ENCODE measurements around the gene BSND.
A peak's percentile ranks its signal among the peaks of the same experiment; 100 is the strongest.

Gene BSND

GRCh38 chr1:54994355-54994990 is 4.3 kb upstream of the BSND start:
- DNase-seq, result no peak

- DNase-seq, result no peak
Observed at GRCh38 chr1:54995013-54995760, 3.5 kb upstream of the BSND start.

DNA sequence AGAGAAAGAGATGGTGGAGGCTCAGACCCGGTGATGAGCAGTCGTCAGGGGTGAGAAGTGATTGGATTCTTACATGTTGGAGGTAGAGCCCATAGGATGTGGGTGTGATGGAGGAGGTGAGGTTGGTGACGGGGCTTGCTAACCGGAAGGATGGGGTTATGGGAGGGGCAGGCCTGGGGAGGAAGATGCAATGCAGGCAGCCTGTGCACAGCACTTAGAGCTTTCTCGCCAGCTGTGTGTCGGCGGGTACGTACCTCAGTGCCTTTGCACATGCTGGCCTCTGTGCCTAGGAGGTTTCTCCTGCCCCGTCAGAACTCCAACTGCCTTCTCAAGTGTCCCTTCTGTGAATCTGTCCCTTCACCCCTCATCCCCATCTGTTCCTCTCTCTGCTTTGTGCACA is 2.9 kb upstream of the BSND start:
- DNase-seq, result no peak

- DNase-seq, result peak; percentile 96
Observed at GRCh38 chr1:54996359-54996868, 2.3 kb upstream of the BSND start.

GRCh38 chr1:54996869-54997710 is 1.6 kb upstream of the BSND start:
- no peak for DNase-seq

GRCh38 chr1:54997711-54997986 is 1.1 kb upstream of the BSND start:
- DNase-seq, result peak; percentile 59

GRCh38 chr1:54998100-54998499 is 633 bp upstream of the BSND start:
- DNase-seq, result no peak

DNA sequence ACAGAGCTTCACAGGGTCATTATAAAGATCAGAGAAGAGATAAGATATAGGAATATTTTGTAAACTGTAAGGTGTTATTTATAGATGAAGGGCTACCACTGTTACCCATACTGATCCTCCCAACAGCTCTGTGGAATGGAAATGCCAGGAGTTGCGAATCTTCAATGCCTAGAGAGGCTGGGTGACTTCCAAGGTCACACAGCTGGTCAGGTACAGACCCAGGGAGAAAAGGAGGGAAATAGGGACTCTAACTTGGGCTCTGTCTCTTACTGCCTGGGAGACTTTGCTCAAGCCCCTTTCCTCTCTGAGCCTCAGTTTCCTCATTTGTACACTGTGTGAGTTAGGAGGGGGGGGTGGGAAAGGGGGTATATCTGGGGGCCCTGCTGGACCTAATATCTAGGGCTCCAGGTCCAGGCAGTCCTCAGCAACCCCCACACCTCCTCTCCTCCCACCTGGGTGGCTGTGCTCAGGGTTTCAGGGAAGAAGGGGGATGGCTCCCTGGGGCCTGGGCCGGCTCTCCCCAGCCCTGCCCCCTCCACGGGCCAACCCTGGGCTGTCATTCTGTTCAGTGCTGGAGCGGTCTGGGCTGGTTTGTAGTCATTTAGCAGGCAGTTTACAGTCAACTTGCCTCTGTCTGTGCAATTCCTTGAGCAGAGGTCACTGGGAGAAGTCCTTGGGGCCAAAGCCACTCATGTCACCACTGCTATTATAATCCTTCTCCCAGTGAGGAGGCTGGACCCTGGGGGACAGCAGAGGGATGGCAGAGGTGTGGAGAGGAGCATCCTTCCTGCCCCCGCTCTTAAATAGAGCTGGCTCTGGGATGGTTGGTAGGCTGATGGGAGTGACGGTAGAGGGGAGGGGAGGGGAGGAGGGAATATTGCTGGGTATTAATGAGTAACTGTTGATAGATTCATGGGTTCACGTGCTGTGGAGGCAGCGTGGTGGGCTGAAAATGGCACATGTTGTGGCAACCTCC is 1.7 kb downstream of the BSND start:
- DNase-seq, result no peak

- DNase-seq, result no peak
Observed at GRCh38 chr1:55001311-55001710, 2.6 kb downstream of the BSND start.

DNA sequence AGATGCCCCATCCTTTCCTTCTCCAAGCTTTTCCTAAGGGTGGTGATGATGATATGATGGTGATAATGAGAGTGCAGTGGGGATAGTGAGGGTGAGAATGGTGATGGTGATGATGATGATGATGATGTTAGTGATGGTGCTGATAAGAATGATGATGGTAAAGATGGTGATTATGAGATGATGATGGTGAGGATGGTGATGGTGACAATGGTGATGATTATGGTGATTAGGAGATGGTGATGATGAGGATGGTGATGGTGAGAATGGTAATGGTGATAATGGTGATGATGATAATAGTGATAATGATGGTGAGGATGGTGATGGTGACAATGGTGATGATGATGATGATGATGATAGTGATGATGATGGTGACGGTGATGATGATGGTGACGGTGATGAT is 4.0 kb downstream of the BSND start:
- DNase-seq, result no peak

DNA sequence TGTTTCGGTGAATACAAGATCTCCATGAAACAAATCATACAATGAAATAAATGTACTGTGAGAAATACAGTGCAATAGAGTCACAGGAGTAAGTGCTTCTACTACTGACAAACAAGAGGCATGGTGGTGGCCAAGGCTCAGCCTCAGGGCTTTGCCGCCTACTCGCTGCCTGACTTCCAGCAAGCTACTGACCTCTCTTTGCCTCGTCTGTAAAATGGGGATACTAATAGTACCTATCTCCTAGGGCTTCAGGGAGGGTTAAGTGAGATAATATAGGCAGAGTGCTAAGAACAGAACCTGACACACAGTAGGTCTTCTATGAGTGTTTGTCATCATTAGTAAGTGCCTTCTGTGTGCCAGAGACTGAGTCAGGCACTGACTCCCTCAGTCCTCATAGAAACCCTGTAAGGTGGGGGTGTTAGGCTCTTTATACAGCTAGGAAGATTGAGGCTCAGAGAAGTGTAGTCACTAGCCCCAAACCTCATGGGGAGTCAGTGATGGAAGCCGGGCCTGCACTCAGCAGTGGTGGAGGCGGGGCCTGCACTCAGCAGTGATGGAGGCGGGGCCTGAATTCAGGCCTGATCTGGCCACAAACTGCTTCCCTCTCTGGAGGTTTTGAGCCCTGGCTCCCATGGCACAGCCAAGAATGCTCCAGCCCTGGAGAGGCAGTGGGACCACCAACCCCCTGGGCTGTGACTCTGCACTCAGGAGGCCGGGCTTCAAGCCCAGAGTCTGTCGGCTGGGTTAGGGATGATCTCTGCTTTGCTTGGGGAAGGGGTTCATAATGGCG is 6.8 kb downstream of the BSND start:
- peak; percentile 55 for DNase-seq

DNA sequence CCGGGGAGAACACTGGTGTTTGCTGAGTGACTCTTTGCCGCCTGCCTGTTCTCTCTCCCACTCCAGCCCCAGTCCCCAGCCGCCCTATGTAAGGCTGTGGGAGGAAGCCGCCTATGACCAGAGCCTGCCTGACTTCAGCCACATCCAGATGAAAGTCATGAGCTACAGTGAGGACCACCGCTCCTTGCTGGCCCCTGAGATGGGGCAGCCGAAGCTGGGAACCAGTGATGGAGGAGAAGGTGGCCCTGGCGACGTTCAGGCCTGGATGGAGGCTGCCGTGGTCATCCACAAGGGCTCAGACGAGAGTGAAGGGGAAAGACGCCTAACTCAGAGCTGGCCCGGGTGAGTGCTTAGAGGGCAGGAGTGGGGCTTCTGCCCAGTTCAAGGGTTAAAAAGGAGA is 8.2 kb downstream of the BSND start:
- no peak for DNase-seq

DNA sequence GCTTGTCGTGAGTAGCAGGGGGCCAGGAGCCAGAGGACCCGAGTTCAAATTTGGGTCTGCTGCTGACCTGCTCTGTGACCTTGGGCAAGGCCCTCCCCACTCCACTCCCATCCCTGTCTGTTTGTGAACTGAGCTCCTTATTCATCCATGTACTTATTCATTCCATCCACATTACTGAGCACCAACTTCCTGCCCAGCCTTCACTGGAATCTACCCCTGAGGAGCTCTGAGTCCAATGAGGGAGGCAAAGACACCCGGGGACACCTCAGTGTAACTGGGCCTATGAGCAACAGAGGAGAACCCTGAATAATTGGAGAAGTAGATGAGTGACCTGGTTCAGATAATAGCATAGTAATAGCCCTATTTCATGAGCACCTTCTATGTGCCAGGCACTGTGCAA is 8.9 kb downstream of the BSND start:
- DNase-seq, result no peak

DNA sequence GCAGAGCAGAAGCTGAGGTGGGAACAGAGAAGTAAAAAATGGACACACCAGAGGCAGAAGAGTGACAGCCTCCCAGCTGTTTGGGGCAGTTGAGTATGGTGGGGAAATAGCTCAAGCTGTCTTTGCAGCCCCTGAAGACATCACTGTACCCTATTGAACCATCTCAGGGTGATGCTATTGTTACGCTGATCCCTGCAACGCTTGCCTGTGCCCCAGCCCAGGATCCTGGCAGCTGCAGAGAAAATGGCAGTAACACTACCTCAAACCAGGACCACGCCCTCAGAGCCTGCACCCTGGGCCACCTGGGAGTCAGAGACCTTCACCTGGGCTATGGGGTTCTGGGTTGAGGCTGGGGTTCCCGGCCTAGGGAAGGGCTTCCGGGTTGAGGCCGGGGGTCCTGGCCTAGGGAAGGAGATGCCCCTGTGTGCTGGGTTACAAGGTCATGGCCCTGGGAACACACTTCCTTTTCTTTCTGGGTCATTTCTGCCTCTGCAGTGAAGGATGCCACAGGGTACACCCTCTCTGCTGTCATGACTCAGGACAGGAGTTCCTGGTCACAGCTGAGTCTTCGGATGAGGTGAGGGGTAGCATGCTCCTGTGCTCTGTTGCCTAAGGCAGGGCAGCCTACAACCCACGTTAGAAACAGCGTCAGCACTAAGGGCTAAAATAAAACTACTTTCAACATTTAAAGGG is 11.6 kb downstream of the BSND start:
- DNase-seq, result no peak

DNA sequence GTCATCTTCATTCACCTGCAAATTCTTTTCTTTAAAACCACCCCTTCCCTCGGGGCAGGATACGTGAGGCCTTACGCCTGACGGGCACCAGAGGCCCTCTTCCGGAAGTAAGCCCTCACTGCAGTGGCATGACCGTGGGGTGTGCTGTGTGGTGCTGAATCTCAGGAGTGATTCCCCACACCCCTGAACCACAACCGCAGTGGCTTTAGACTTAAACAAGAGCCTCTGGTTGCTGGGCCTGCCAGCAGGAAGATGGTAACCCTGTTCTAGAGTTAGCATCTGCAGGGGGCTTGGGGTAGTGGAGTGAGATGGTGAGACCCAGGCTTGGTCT is 12.1 kb downstream of the BSND start:
- peak; percentile 45 for DNase-seq

DNA sequence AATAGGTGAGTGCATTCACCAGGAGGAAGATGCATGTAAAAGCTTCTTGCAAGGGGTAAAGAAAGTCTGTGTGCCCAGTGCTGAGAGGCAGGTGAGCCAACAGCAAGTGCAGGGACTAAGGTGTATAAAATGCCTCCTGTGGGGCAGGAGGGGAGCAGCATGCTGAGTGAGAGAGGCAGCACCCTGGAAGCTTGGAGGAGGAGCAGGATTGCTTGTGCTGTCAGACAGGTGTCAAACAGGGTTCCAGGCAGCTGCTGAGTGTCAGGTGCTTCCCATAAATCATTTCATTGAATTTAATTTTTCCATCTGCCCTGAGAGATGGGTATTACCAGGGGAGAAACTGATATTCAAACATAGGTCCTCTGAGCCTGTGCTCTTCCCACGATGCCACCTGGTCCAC is 13.9 kb downstream of the BSND start:
- DNase-seq, result no peak

DNA sequence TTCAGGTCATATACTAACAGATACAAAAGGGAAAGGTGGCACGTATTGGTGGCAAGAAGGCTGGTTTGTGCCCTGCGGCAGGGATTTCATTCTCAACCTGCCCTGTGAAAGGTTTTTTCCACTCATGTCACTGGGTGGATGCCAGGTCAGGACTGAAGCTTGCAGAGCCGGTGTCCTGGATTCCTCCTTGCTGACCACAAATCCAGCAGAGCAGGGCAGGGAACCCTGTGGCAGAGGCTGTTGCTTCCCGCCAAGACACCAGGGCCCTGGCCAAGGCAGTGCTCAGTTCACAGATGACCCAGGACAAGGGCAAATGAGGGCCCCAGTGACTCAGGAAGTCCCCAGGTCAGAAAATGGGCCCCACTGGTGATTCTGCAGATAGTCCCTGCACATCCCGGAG is 16.4 kb downstream of the BSND start:
- no peak for DNase-seq

DNA sequence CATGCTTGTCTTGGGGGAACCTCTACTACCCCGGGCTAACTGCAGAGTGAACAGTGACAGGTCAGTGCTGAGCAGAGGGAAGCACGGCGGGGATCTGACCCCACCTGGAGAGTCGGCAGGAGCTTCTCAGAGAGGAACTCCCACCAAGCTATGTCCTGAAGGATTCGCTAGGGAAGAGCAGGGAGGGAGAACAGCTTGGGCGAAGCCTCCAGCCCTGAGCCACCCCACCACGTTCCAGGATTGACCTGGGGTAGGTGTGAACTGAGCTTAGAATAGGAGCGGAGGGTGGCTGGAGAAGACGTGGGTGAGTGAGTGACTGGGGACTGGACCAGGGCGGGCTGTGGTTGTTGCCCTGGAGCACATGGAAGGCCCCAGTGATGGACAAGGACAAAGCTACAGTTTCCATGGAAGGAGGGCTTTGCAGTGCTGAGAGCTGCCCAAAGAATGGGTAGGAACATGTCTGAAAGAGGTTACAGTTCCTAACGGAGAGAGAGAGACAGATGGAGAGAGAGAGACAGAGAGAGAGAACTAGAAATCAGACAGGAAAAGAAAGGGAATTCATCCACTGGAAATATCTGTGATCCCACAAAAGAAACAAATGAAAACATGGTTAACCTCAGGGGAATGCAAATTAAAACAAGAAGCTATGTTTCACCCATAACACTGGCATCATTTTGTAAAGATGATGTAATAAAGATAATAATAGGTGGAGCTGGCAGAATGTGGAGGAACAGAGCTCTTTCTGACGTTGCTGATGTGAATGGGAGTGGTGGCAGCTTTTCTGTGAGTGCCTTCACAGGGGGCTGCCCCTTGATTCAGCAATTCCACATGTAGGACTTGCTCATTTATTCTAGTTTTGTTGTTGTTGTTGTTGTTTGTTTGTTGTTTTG is 17.2 kb downstream of the BSND start:
- no peak for DNase-seq

GRCh38 chr1:55018395-55018794 is 19.7 kb downstream of the BSND start:
- no peak for DNase-seq

DNA sequence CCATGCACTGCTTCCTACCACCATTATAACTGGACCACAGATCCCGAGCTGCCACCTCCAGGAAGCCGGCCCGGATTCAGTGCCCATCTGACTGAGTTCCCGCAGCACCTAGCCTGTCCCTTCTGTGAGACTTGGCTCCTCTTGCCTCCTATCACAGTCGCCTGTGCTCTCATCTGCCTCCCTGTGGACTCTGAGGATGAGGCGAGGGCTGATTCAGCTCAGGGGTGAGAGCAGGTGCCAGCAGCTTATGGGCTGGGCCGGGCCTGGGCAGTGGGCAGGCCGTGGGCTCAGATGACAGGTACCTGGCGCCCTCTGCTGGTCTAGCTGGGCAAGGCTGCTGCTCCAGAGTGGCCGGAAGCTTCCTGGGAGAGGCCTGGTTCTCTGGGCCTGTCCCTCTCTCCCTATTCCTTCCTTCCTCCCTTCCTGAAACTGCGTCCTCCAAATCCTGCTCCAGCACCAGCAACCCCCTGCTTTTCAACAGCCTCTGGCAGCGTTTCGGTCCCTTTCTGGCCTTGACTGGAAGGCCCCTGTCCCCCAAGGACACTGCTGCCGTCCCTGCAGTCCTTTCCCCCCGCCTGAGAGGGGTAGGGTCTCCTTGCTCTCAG is 23.3 kb downstream of the BSND start:
- peak; percentile 96 for DNase-seq

Measured in RPMI8226 (cell line).